HG03108 (cell line): Measurements from ENCODE around the gene VANGL1.

Experiments used
- ATAC-seq: cut with Tn5 transposase; IDR thresholded peaks from one replicate; pipeline ENCODE4 v1.9.1; 2021; ENCODE audit warnings: moderate library complexity; ENCODE audit not compliant: unreplicated experiment

VANGL1 gene

DNA sequence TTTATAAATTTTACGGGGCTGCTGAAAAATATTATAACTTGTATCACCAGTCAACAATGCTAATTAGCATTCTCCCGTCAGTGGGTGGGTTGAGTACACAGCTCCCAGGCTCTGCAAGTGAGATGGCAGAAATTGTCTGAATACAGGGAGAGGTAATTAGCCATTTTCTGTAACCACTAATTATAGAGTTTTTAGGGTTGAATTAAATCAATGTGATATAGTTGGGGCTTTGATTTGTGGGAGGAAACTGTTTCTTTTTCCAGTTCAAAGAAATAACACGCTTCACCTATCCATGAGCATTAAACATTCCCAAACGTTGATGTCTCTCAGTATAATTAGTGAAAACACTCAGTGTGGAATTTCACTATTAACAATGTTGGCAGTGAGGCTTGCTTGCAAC, 1.5 kb downstream of the VANGL1 start:
- ATAC-seq, result no peak

DNA sequence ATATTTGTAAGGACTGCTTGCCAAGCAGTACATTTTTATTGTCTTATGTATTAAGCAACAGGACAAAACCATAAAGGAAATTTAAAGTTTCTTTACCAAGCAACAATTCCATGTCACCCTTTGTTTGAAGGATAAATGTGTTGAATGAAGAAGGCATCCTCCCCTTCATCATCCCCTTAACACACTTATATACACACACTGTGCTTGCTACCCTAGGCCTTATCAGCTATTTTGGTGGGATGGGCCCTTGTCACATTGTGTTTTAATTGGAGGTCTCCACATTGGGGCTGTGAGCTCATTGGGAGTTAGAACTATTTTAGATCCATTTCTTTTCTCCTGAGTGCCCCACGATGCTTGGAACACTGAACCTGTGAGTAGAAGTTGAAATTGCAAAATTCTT, 1.9 kb downstream of the VANGL1 start:
- ATAC-seq, result no peak

DNA sequence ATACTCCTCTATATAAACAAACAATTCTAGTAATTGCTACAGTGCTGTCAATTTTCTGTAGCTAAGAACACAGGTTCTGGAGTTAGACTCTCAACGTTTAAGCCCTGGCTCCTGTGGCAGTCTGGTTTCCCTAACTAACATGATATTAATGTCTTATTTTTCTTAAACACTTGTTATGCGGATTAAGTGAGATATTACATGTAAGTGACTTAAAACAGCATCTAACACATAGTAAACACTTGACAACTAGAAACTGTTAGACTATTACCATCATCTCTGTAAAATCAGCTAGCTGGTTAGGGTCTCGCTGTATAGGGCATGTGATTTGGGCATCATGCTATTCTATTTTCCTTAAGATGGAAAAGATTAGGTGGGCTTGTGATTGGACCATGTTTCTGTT, 2.3 kb downstream of the VANGL1 start:
- ATAC-seq, result no peak

DNA sequence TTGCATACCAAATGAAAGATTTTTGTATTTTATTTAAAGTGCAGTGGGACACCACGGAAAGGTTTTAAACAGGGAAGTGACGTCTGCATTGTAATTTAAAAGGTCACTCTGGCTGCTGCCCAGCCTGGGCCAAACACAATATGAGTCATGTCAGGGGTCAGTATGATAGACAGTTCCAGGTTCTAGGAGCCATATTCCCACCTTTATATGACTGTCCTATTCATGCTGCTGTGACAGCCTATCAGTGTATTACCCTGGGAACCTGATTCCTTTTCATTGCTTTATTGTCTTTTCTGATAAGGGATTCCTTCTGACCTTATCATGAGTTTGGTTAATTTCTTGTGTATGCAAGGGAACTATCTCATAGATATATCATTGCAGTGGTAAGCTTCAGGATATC, 5.3 kb downstream of the VANGL1 start:
- no peak for ATAC-seq

DNA sequence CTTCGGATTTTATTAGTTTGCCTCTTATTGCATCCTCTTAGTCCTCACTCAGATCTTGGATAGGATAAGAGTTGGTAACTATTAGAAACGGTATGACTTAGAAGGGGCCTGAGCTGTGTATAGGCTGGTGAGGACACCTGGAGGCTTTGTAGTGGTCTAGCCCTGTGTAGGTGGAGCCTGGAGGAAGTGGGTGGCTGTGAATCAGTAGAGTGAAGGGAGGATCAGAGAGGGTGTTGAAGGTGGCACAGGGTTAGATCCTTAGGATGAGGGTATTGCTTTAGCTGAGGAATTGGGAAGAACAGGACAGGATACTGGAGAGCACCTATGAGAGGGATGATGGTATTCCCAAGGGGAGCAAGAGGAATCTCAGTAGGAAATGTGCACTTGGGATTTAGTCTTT, 5.7 kb downstream of the VANGL1 start:
- no peak for ATAC-seq

DNA sequence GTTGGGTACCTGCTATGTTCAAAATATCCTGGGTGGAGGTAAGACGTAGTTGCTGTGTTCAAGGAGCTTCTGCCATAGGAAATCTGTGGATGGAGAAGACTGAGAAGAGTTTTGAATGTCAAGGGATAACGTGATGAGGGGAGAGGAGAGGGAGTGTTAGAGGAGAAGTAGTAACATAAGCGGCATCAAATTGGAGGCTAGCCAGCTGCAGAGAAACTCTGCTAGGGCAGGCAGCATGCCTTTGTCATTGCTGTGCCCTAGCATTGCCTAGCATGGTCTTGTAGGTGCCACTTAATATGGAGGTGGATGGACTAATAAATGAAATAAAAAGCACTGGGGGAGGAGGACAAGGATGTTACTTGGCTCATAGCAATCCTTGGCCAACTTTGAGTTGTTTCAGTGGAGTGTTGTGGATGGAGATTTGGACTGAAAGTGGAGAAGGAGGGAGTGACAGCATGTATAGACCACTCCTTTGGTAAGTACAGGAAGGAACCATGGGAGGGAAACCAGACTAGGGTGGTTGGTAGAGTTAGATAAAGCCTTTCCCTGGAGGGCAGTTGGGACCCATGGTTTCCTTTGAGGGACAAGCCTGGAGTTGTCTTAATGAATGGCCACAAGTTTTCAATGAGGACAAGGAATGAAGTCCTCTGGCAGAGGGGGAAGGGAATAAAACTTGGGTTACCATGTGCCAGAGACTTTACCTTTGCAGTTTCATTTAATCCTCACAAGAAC, 6.3 kb downstream of the VANGL1 start:
- ATAC-seq, result no peak

DNA sequence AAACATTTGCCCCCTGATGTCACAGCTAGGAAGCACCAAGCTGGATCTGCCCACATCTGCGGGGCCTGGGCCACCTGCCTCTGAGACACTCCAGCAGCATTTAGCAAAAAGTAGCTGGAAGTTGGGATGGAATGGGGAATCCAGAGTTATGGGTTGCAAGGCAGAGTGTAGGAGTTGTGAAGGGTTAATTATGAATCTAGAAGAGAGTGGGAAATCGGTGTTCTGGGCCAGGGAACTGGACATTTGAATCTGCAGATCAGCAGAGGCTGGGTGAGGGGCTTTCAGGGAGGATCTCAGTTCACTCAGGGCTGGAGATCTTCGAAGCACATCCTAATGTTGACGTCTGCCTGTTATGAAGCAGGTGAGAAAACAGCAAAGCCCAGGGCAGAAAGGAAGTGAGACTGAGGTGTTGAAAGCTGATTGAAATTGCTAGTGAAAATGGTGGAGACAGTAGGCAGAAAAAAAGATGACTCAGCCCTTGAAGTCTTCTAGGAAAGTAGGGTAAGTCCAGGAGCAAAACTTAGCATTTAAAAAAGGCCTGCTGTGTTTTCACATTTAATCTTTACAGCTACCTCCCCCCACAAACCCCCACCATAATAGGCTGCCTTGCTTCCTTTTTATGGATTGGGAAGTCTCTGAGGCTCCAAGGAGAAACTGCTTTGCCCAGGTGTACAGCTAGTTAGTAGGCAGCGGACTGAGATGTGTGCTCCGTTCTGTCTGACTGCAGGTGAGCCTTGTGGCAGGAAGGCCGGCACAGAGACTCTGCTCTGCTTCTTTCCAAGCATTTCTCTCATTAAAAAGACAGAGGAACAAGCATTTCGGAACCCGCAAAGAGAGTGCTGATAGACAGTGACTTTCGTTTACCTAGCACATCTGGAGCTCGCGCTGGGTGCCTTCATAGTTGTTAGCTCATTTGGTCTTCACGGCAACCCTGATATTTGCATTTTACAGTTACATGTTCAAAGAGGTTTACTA, 7.2 kb downstream of the VANGL1 start:
- peak; percentile 85 for ATAC-seq

DNA sequence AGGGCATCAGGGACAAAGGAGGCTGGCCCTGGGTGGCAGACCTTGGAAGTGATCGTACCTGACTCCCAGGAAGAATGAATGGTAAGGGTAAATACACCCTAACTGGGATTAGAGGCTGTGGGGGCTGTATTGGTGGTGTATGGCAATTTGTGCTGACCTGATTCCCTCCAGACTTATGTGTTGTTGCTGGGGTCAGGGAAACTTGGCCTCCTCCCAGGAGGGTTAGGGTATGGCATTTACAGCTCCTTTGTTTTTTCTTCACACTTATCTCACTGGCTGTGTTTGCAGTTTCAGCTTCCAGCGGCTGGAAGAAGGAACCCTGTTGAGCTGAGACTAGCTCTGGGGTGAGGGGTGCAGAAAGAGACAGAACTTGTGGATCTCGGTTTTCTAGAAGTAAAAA, 8.2 kb downstream of the VANGL1 start:
- no peak for ATAC-seq

DNA sequence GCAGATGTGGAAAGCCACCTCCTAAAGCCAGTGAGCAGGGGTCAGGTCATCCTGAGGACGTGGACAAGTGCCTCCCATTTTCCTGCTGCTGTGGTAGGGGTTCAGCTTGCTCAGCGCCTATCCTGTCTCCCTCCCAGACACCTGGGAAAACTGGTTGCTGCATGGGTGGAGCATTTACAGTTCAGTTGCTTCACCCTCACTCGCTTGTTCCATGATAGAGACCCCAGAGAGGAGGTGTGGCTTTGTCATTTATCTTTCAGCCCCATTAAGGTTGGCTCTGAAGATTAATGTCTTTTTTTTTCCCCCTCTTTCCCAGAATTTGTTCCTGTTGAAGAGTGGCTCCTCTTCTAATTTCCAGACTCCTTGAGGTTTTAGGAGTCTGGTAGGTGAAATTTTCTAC, 9.2 kb downstream of the VANGL1 start:
- no peak for ATAC-seq

DNA sequence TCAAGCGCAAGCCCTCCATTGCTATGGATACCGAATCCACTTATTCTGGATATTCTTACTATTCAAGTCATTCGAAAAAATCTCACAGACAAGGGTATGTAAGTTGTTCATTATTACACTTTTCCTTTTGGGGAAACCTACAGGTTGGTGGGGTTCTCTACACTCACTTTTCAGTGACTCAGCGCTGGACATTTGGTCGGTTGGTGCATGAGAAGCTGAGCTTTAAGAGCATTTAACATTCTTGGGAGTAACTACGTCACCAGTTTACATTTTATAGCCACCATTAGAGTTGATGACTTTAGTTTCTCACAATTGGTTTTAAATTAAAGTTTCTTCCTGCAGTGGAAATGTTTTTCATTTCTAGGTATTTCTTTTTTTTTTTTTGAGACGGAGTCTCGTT, 9.6 kb downstream of the VANGL1 start:
- ATAC-seq, result no peak

DNA sequence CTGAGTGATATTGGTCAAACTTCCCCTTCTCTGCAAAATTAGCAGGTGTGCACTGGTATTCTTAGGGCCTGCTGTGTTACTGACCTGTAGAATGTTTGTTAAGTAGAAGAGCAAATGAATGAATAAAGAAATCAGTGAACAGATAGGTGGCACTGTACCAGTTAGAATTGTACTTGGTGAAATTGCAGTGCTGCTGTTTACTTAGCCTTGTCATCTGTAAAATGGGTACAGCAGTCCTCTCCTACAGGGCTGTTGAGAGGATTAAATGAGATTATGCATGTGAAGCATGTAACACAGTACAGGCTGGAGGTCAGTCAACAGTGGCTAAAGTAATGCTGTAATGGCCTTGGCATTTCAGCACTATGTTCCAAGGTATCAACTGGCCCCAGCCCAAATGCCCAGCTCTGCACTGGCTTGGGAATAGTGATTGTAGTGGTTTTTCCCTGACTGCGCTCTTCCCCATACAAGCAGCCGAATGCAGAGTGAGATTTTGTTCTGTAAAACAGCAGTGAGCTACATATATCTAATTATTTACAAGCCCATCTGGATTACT, 10.5 kb downstream of the VANGL1 start:
- no peak for ATAC-seq

DNA sequence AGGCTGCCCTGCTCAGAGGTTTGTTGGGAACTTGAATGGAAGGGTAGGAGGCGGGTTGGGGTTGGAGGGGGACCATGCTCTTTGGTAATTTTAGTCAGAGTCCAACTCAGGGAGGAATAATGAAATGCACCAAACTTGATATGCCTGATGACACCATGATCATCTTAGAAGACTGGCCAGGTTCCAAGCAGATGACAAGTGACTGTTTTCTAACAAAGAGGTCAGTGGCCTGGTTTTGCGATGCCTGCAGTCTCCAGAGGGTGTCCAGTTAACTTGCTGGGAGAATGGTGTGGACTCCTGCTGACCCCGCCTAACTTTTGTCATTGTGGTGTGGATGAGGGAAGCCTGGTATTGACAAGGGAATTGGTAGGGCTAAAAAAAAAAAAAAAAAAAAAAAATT, 12.4 kb downstream of the VANGL1 start:
- ATAC-seq, result no peak

DNA sequence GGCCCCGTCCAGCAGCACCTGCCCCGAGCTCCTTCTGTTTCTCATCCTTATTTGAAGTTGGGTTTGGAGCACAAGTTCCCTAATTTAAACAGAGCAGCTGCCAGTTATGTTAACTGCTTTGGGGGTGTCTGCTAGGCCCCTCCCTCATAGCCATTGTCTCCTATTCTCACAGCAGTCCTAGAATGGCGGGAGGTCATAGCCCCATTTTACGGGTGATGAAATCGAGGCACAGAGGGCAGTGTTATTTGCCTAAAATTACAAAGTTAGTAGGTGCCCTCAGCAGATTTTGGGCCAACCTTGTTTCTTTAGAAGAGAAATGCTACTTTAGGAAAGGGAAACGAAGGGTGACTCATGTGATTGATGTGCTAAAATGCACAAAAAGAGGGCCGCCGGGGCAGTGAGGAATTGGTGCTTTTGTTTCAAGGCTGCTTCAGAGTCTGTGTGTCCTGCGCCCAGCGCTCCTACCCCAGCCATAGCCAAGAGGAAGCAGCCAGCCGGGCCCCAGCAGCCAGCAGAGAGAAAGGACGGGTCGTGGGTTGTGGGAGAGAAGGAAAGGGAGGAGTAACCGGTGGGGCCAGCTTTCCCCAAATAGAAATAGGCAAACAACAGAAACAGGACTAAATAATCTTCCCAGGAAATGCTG, 13.0 kb downstream of the VANGL1 start:
- no peak for ATAC-seq

DNA sequence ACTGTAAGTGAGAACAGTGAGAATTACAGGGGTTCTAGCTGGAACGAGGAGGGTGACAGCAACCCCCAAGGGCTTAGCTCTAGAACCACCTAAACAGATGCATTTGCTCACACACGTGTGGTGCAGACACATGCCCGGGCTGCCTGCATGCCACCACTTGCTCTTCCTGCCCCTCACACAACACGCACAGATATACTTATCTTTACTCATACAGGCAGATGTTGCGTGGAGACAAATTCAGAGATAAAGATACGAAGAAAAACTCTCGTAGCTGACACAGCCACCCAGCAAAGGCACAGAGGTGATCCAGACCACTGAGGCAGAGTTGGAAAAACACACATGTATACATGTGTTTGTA, 13.5 kb downstream of the VANGL1 start:
- no peak for ATAC-seq

DNA sequence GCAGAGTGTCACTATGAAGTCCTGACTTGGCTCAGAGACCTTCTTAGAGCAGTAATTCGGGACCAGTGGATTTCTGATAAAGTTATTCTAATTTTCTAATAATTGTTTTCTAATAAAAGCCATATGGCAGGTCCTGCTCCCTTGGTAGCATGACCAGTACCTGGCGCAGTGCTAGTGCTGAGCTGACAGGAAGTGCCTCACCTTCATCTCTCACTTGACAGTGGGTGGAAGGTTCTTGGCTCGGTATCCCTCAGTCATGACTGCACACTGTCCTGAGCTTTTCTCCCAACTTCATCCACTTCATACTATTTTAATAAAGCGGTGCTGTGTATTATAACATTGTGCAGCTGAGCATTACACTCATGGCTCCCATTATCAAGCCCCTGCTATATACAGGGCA, 14.1 kb downstream of the VANGL1 start:
- ATAC-seq, result no peak

DNA sequence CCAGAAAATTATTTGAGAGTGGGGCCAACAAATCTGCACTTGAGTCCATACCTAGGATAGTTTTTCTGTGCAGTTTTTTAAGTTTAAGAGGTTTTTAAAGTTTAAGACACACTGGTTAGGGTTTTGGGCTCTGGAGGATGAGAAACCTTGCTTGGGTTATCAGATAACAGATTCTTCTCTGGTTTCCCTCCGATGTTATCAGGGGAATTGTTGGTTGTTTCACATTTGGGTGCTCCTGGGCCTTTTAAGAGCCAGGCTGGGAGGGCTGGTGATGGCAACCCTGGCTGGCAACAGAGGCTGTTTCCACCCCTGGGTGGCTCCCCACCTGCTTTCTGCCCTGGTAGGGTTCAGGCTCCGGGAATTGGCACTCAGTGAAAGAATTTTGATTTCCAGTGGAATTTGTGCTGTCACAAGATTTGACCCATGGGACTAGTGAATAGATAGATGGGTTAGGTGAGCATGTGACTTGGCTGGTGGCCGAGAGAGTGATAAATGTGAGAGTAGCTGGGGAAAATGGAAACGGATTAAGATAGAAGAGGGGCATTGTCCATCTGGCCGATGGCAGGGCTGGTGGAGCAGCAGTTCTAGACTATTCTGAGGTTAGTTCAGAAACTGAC, 14.8 kb downstream of the VANGL1 start:
- no peak for ATAC-seq

DNA sequence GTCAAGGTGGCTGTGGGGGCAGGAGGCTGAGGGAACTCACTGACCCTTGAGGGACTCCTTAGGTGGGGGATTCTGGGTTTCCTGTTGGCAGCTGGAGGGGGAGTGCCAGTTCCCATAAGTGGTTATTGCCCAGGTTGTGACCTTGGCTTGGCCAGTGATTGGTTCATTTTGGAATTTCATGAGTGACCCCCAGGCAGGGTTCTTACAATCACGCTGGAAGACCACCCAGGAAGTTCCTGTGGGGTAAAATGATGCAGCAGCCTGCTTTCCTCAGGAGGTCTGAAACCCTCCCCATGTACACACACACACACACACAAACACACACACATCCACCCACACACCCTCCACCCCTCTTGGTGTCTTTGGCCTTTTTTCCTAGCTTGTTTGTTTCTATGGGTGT, 16.9 kb downstream of the VANGL1 start:
- no peak for ATAC-seq

DNA sequence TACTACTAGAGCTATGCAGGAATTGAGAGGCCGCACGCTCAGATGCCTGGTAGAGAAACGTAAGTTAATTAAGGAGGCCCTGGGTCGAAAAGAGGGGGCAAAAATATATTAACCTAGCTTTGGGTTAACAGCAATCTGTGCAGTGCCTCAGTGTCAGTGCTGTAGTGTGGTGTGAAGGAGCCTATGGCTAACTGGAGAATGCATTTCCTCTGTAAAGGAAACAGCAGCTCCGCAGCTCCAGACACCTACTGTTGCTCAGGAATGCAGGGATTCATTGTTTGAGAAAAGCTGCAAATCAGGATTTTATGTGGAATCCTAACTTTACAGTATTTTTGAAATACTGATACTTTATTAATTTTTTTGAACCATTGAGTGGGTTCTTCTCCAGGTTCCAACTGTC, 18.4 kb downstream of the VANGL1 start:
- ATAC-seq, result no peak

DNA sequence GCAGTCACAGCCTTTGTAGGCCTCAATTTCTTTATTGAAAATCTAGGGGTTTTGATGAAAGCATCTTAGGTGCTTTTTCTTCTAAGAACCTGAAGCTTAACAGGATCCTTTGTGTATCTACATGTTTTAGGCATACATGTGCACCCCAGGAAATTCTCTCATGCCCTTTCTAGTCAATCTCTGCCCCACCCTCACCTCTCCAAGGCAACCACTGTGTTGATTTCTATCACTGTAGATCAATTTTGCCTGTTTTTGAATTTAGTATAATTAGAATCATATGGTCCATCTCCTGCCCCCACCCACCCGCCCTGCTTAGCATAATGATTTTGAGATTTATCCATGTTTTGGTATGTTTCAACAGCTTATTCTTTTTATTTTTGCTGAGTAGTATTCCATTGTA, 19.4 kb downstream of the VANGL1 start:
- ATAC-seq, result no peak

DNA sequence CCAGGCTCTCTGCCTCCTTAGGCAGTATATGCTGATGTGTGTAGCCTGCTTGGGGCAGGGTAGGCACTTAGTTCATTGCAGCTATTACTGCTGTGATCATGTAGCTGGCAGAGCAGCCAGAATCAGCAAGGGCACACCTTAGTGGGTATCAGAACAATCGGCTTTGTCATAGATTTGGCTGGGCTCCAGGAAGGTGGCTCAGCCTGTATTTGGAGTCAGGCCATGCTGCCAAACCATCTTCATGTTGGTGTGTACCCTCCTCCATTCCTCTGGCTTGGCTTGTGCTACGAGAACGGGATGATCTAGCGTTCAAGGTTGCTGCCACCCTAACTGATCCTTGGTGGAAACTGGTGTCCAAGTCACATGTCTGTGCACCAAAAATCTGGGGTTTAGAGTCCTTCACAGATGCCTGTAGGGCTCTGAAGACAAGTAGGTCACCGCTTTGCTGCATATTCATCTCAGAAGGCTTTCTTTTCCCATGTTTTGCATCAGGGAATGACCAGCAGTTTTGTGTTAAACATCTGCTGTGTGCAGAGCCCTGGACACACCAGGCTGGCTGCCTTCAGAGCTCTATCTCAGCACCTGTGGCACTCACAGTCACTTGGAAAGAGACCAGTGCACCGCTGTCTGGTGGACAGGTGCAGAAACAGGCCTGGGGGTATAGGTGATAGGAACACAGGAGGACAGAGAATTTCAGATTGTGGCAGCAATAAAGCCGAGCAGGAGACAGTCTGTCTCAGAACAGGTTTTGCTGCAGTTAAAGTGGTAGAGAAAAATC, 23.7 kb downstream of the VANGL1 start:
- no peak for ATAC-seq
